Measurements from ENCODE around the gene PLK2.

PLK2 gene

DNA sequence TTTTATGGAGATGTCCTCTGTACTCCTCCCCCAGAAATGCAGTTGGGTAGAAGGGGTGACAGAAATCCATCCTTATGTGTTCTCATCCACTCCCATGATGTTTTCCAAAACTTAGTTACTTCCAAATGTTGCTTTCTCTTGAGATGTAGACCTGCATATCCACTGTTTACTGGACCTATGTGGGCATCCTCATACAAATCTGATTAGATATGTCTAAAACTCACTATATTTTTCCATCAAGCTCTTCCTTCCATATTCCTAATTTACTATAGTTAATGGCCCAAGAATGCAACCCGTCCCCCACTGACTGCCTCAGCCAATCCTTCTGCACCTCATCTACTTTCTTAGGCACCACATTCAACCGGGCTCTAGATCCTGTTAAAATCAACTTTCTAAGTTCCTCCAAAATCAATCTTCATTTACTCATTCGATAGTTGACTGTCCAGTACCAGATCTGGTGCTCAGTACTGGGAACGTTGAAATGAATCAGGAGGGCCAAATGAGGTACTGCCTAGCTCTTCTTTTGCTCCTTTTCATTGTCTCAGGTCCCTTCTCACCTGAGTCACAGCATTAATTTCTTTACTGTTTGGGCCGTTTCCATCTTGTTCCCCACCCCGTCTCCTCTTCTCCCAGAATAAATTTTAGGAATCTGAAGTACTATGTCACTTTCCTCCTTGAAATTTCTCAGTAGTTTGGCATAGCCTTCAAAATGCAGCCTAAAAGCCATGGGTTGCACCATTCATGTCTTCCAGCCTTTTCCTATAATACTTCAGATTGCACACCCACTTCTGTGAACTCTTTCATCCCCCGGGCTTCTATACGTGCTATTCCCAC lies 7.9 kb downstream of the PLK2 start (continued):
- TF ChIP-seq ZNF302 (tag by site-specific recombination; IDR thresholded peaks at IDR 0.05; ENCODE audit: low read depth) (no peak), MEIS1 (CRISPR knock-in tag; IDR thresholded peaks at IDR 0.05; ENCODE audit: borderline replicate concordance) (no peak), HOXC10 (CRISPR knock-in tag; IDR thresholded peaks at IDR 0.05) (no peak), ZNF660 (tag by site-specific recombination; IDR thresholded peaks at IDR 0.05) (no peak), ZNF146 (tag by site-specific recombination; IDR thresholded peaks at IDR 0.05) (no peak), RBAK (tag by site-specific recombination; IDR thresholded peaks at IDR 0.05) (no peak)

DNA sequence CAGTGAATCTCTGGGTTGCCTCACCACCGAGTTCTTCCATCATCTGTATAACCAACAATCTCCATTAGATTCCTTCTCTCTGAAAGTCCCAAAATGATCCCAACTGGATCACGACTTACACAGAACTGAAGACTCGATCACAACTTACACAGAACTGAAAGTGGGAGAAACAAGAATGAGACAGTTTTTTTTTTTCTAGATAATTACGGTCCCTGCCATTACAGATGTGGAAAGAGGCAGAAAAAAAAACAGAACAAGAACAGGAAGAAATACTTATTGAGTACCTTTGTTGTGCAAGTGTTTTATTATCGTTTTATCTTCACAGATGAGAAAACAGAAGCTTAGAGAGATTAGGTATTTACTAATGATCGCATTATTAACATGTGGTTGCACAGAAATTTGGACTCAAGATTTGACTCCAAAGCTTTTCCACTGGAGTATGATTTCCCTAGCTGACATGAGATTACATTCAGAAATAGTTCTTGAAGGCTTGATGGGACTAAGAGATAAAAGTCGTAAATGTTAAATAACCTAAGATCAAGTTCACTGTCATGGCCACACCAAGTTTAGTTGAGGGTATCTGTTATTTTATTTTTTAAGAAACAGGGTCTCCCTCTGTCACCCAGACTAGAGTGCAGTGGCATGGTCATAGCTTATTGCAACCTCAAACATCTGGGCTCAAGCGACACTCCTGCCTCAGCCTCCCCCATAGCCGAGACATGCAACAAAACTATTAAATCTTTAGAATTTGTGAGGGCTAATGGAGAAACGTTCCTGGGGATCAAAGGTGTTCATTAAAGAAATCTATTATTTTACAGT lies 8.9 kb downstream of the PLK2 start:
- ChIA-PET CTCF (interaction anchor here (0.7 to 0.8 kb wide), 2 partner anchors 11 to 563 kb away, joined by 3 to 5 read pairs; no protein-coding TSS in a partner anchor), POLR2A (interaction anchor here (1.2 kb wide), 1 partner anchor 9 kb away, joined by 4 read pairs; the partner anchor contains the start of gene PLK2)
- Histone ChIP-seq H3K27ac (ENCODE audit: extremely low read depth, low read depth, low read length) (no peak overlapping the region), H3K9me3 (ENCODE audit: control insufficient read depth, insufficient read depth, low read depth, low read length) (no peaks in the 10 kb centered on the region), H3K4me3 (ENCODE audit: low read depth, low read length) (no peak overlapping the region), H3K4me1 (ENCODE audit: control insufficient read depth, insufficient read depth, low read length) (no peaks in the 10 kb centered on the region), H3K36me3 (ENCODE audit: control insufficient read depth in 2 of 2, insufficient read depth in 1 of 2, low read length in 2 of 2) (peaks cover 15 to 35% of the 10 kb centered on the region in 2 experiments; a peak in 2 of 3 replicates)
- TF ChIP-seq MEIS1 (CRISPR knock-in tag; IDR thresholded peaks at IDR 0.05; ENCODE audit: borderline replicate concordance) (no peak), ZNF600 (tag by site-specific recombination; IDR thresholded peaks at IDR 0.05) (no peak), ZNF654 (tag by site-specific recombination; IDR thresholded peaks at IDR 0.05; ENCODE audit: low read depth) (no peak), ZNF677 (tag by site-specific recombination; IDR thresholded peaks at IDR 0.05) (no peak), ZNF311 (tag by site-specific recombination; IDR thresholded peaks at IDR 0.05; ENCODE audit: borderline replicate concordance) (no peak), ZFP41 (tag by site-specific recombination; IDR thresholded peaks at IDR 0.05; ENCODE audit: borderline replicate concordance) (no peak), ZNF768 (tag by site-specific recombination; IDR thresholded peaks at IDR 0.05) (no peak), ZNF146 (tag by site-specific recombination; IDR thresholded peaks at IDR 0.05) (no peak)
- TF ChIP-seq, protein P1, sequence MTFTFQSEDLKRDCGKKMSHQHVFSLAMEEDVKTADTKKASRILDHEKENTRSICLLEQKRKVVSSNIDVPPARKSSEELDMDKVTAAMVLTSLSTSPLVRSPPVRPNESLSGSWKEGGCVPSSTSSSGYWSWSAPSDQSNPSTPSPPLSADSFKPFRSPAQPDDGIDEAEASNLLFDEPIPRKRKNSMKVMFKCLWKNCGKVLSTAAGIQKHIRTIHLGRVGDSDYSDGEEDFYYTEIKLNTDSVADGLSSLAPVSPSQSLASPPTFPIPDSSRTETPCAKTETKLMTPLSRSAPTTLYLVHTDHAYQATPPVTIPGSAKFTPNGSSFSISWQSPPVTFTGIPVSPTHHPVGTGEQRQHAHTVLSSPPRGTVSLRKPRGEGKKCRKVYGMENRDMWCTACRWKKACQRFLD (tag by site-specific recombination; IDR thresholded peaks at IDR 0.05) = no peak
- TF ChIP-seq, protein P2, sequence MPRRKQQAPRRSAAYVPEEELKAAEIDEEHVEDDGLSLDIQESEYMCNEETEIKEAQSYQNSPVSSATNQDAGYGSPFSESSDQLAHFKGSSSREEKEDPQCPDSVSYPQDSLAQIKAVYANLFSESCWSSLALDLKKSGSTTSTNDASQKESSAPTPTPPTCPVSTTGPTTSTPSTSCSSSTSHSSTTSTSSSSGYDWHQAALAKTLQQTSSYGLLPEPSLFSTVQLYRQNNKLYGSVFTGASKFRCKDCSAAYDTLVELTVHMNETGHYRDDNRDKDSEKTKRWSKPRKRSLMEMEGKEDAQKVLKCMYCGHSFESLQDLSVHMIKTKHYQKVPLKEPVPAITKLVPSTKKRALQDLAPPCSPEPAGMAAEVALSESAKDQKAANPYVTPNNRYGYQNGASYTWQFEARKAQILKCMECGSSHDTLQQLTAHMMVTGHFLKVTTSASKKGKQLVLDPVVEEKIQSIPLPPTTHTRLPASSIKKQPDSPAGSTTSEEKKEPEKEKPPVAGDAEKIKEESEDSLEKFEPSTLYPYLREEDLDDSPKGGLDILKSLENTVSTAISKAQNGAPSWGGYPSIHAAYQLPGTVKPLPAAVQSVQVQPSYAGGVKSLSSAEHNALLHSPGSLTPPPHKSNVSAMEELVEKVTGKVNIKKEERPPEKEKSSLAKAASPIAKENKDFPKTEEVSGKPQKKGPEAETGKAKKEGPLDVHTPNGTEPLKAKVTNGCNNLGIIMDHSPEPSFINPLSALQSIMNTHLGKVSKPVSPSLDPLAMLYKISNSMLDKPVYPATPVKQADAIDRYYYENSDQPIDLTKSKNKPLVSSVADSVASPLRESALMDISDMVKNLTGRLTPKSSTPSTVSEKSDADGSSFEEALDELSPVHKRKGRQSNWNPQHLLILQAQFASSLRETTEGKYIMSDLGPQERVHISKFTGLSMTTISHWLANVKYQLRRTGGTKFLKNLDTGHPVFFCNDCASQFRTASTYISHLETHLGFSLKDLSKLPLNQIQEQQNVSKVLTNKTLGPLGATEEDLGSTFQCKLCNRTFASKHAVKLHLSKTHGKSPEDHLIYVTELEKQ (tag by site-specific recombination; IDR thresholded peaks at IDR 0.05; ENCODE audit: borderline replicate concordance) = no peak
- TF ChIP-seq, protein P3, sequence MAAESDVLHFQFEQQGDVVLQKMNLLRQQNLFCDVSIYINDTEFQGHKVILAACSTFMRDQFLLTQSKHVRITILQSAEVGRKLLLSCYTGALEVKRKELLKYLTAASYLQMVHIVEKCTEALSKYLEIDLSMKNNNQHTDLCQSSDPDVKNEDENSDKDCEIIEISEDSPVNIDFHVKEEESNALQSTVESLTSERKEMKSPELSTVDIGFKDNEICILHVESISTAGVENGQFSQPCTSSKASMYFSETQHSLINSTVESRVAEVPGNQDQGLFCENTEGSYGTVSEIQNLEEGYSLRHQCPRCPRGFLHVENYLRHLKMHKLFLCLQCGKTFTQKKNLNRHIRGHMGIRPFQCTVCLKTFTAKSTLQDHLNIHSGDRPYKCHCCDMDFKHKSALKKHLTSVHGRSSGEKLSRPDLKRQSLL (tag by site-specific recombination; IDR thresholded peaks at IDR 0.05) = no peak
- TF ChIP-seq, protein P4, sequence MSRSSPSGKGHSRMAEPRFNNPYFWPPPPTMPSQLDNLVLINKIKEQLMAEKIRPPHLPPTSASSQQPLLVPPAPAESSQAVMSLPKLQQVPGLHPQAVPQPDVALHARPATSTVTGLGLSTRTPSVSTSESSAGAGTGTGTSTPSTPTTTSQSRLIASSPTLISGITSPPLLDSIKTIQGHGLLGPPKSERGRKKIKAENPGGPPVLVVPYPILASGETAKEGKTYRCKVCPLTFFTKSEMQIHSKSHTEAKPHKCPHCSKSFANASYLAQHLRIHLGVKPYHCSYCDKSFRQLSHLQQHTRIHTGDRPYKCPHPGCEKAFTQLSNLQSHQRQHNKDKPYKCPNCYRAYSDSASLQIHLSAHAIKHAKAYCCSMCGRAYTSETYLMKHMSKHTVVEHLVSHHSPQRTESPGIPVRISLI (tag by site-specific recombination; IDR thresholded peaks at IDR 0.05) = no peak
- TF ChIP-seq, protein P5, sequence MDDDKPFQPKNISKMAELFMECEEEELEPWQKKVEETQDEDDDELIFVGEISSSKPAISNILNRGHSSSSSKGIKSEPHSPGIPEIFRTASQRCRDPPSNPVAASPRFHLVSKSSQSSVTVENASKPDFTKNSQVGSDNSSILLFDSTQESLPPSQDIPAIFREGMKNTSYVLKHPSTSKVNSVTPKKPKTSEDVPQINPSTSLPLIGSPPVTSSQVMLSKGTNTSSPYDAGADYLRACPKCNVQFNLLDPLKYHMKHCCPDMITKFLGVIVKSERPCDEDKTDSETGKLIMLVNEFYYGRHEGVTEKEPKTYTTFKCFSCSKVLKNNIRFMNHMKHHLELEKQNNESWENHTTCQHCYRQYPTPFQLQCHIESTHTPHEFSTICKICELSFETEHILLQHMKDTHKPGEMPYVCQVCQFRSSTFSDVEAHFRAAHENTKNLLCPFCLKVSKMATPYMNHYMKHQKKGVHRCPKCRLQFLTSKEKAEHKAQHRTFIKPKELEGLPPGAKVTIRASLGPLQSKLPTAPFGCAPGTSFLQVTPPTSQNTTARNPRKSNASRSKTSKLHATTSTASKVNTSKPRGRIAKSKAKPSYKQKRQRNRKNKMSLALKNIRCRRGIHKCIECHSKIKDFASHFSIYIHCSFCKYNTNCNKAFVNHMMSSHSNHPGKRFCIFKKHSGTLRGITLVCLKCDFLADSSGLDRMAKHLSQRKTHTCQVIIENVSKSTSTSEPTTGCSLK (tag by site-specific recombination; IDR thresholded peaks at IDR 0.05) = no peak
- TF ChIP-seq, protein P6, sequence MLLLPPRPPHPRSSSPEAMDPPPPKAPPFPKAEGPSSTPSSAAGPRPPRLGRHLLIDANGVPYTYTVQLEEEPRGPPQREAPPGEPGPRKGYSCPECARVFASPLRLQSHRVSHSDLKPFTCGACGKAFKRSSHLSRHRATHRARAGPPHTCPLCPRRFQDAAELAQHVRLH (tag by site-specific recombination; IDR thresholded peaks at IDR 0.05) = no peak
- TF ChIP-seq, protein P7, sequence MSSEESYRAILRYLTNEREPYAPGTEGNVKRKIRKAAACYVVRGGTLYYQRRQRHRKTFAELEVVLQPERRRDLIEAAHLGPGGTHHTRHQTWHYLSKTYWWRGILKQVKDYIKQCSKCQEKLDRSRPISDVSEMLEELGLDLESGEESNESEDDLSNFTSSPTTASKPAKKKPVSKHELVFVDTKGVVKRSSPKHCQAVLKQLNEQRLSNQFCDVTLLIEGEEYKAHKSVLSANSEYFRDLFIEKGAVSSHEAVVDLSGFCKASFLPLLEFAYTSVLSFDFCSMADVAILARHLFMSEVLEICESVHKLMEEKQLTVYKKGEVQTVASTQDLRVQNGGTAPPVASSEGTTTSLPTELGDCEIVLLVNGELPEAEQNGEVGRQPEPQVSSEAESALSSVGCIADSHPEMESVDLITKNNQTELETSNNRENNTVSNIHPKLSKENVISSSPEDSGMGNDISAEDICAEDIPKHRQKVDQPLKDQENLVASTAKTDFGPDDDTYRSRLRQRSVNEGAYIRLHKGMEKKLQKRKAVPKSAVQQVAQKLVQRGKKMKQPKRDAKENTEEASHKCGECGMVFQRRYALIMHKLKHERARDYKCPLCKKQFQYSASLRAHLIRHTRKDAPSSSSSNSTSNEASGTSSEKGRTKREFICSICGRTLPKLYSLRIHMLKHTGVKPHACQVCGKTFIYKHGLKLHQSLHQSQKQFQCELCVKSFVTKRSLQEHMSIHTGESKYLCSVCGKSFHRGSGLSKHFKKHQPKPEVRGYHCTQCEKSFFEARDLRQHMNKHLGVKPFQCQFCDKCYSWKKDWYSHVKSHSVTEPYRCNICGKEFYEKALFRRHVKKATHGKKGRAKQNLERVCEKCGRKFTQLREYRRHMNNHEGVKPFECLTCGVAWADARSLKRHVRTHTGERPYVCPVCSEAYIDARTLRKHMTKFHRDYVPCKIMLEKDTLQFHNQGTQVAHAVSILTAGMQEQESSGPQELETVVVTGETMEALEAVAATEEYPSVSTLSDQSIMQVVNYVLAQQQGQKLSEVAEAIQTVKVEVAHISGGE (tag by site-specific recombination; conservative IDR thresholded peaks at IDR 0.05; ENCODE audit: low read depth) = no peak

Measured in HEK293 (cell line).